ENCODE data around the gene SMURF1. TPM values are rescaled to one million over a fixed set of nuclear protein-coding genes. Genes with fewer than 3 reads are reported as not detected.

The SMURF1 gene
- 20.8 and 23.4 TPM in 2 replicates for total RNA-seq

DNA sequence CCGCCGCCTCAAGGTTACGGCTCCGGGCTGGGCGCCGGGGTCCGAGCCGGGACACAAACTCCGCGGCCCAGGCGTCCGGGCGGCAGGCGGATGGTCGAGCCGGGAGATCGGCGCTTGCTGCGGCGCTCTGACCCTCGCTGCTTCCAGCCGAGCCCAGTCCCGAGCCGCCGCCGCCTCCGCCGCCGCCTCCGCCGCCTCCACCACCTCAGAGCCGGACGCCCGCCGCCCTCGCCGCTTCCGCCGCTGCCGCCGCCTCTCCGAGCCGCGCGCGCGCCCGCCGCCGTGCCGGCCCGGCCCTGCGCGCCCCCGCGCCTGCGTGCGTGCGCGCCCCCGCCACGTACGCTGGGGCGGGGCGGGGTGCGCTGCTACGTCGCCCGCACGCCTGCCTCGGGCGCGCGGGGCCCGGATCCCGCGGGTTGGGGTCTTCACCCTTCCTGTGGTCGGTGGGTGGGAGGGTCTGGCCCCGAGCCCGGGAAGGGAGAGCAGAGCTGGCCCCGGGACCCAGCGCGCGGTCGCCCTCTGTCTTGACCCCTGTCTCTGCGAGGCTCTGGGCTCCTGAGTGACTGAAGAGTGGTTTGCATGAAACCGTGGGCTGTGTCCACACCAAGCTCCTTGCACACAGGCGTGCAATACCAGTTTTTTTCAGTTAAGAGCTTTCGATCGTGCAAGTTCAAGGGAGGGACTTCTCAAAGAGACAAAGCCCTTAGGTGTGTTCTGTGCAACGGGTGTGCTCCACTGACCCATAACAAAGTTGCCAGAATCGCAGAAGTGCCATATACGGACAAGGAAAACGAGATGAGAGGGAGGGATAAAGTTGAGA, at the start of gene SMURF1:
TSS of gene SMURF1 (minus strand) at position 256 of the 820 bp plus-strand sequence. CDS start 328 bp downstream, outside the sequence.

Other genes with a start within 250 kb of the SMURF1 start
- gene KPNA7, start 64.0 kb upstream of the SMURF1 start, total RNA-seq: not detected in 2 replicates
- gene MYH16, start 128.7 kb upstream of the SMURF1 start, total RNA-seq: 0.12 and 0.33 TPM in 2 replicates
- 327 and 334 TPM in 2 replicates for gene ARPC1A, start 181.8 kb upstream of the SMURF1 start, total RNA-seq
- 473 and 553 TPM in 2 replicates for gene ARPC1B, start 230.6 kb upstream of the SMURF1 start, total RNA-seq

Measured in uterine smooth muscle cell (primary cell).